Mucosa of stomach (tissue), 1 donor: ENCODE results near the gene FBXL19.

Experiments
- H3K27me3 ChIP-seq: one replicate; pipeline ENCODE4 v1.7.0; 2013; ENCODE audit warnings: mild to moderate bottlenecking, low read length; ENCODE audit not compliant: control insufficient read depth, insufficient read depth
- H3K36me3 ChIP-seq: one replicate; pipeline ENCODE4 v1.7.0; 2013; ENCODE audit warnings: low read length; ENCODE audit not compliant: control insufficient read depth, insufficient read depth
- H3K4me1 ChIP-seq: one replicate; pipeline ENCODE4 v1.7.0; 2013; ENCODE audit warnings: mild to moderate bottlenecking, low read length; ENCODE audit not compliant: control insufficient read depth, insufficient read depth
- H3K4me3 ChIP-seq: one replicate; pipeline ENCODE4 v1.7.0; 2013; ENCODE audit warnings: low read length
- H3K9ac ChIP-seq: one replicate; pipeline ENCODE4 v1.7.0; 2013; ENCODE audit warnings: mild to moderate bottlenecking, low read length, moderate library complexity
- H3K9me3 ChIP-seq: one replicate; pipeline ENCODE4 v1.7.0; 2013; ENCODE audit warnings: mild to moderate bottlenecking, low read length, moderate library complexity; ENCODE audit not compliant: control insufficient read depth
- donor health status: Pancreatic carcinoma.

FBXL19 gene

GRCh38 chr16:30967795-30968194 lies 44.4 kb downstream of the FBXL19 start:
- Histone ChIP-seq H3K4me3 (no peak overlapping the region), H3K9me3 (no peaks in the 10 kb centered on the region), H3K9ac (no peak overlapping the region), H3K4me1 (no peaks in the 10 kb centered on the region), H3K36me3 (peaks cover 32% of the 10 kb centered on the region), H3K27me3 (no peaks in the 10 kb centered on the region)

- Histone ChIP-seq H3K4me3 (no peak overlapping the region), H3K27me3 (no peaks in the 10 kb centered on the region), H3K4me1 (no peaks in the 10 kb centered on the region), H3K36me3 (peaks cover 32% of the 10 kb centered on the region), H3K9ac (no peak overlapping the region), H3K9me3 (no peaks in the 10 kb centered on the region)
These were observed 46.0 kb downstream of the FBXL19 start for GRCh38 chr16:30969246-30969842.

- Histone ChIP-seq H3K4me1 (no peaks in the 10 kb centered on the region), H3K9ac (no peak overlapping the region), H3K4me3 (no peak overlapping the region), H3K9me3 (no peaks in the 10 kb centered on the region), H3K27me3 (no peaks in the 10 kb centered on the region), H3K36me3 (peaks cover 21% of the 10 kb centered on the region)
These were observed 47.9 kb downstream of the FBXL19 start for GRCh38 chr16:30971298-30971697.

GRCh38 chr16:30972872-30973271 lies 49.5 kb downstream of the FBXL19 start:
- no peaks in the 10 kb centered on the region for H3K27me3 ChIP-seq
- H3K36me3 ChIP-seq: peaks cover 18% of the 10 kb centered on the region
- no peaks in the 10 kb centered on the region for H3K9me3 ChIP-seq
- H3K9ac ChIP-seq: no peak overlapping the region
- H3K4me3 ChIP-seq: no peak overlapping the region
- H3K4me1 ChIP-seq: no peaks in the 10 kb centered on the region

GRCh38 chr16:30974348-30974747 lies 51.0 kb downstream of the FBXL19 start:
- no peaks in the 10 kb centered on the region for H3K4me1 ChIP-seq
- H3K27me3 ChIP-seq: no peaks in the 10 kb centered on the region
- peaks cover 18% of the 10 kb centered on the region for H3K36me3 ChIP-seq
- no peaks in the 10 kb centered on the region for H3K9me3 ChIP-seq
- no peak overlapping the region for H3K4me3 ChIP-seq
- no peak overlapping the region for H3K9ac ChIP-seq

GRCh38 chr16:30976486-30976885 lies 53.1 kb downstream of the FBXL19 start:
- Histone ChIP-seq H3K4me1 (no peaks in the 10 kb centered on the region), H3K36me3 (peaks cover 6% of the 10 kb centered on the region), H3K9ac (no peak overlapping the region), H3K4me3 (no peak overlapping the region), H3K27me3 (no peaks in the 10 kb centered on the region), H3K9me3 (no peaks in the 10 kb centered on the region)

GRCh38 chr16:30977502-30977901 lies 54.1 kb downstream of the FBXL19 start:
- Histone ChIP-seq H3K9ac (no peak overlapping the region), H3K36me3 (no peaks in the 10 kb centered on the region), H3K4me3 (no peak overlapping the region), H3K9me3 (no peaks in the 10 kb centered on the region), H3K4me1 (no peaks in the 10 kb centered on the region), H3K27me3 (no peaks in the 10 kb centered on the region)

- H3K36me3 ChIP-seq: peaks cover 5% of the 10 kb centered on the region
- no peak overlapping the region for H3K9ac ChIP-seq
- no peaks in the 10 kb centered on the region for H3K27me3 ChIP-seq
- H3K4me3 ChIP-seq: no peak overlapping the region
- H3K9me3 ChIP-seq: no peaks in the 10 kb centered on the region
- no peaks in the 10 kb centered on the region for H3K4me1 ChIP-seq
These were observed 56.0 kb downstream of the FBXL19 start for GRCh38 chr16:30979170-30980022.

- Histone ChIP-seq H3K27me3 (no peaks in the 10 kb centered on the region), H3K36me3 (peaks cover 5% of the 10 kb centered on the region)
These were observed 56.6 kb downstream of the FBXL19 start for GRCh38 chr16:30980023-30980371.

GRCh38 chr16:30980434-30980833 lies 57.1 kb downstream of the FBXL19 start:
- H3K27me3 ChIP-seq: no peaks in the 10 kb centered on the region
- no peak overlapping the region for H3K9ac ChIP-seq
- H3K9me3 ChIP-seq: no peaks in the 10 kb centered on the region
- H3K36me3 ChIP-seq: peaks cover 5% of the 10 kb centered on the region
- H3K4me1 ChIP-seq: no peaks in the 10 kb centered on the region
- H3K4me3 ChIP-seq: no peak overlapping the region

More at GRCh38 chr16:30980023-30980371, 56.6 kb downstream of the FBXL19 start:
- no peak overlapping the region for H3K4me3 ChIP-seq
- H3K4me1 ChIP-seq: no peaks in the 10 kb centered on the region
- H3K9ac ChIP-seq: no peak overlapping the region
- no peaks in the 10 kb centered on the region for H3K9me3 ChIP-seq

- Histone ChIP-seq H3K9ac (no peak overlapping the region), H3K9me3 (no peaks in the 10 kb centered on the region), H3K36me3 (peaks cover 5% of the 10 kb centered on the region), H3K4me3 (no peak overlapping the region), H3K4me1 (peaks cover 5% of the 10 kb centered on the region), H3K27me3 (no peaks in the 10 kb centered on the region)
These were observed 57.6 kb downstream of the FBXL19 start for GRCh38 chr16:30980959-30981358.

- H3K9me3 ChIP-seq: no peaks in the 10 kb centered on the region
These were observed 59.3 kb downstream of the FBXL19 start for GRCh38 chr16:30982548-30983288.

More at GRCh38 chr16:30982548-30983288, 59.3 kb downstream of the FBXL19 start:
- Histone ChIP-seq H3K4me1 (peaks cover 5% of the 10 kb centered on the region), H3K36me3 (peaks cover 5% of the 10 kb centered on the region), H3K27me3 (no peaks in the 10 kb centered on the region), H3K9ac (no peak overlapping the region), H3K4me3 (no peak overlapping the region)
